ENCODE measurements around the gene BLVRA. TPM values are rescaled to one million over a fixed set of nuclear protein-coding genes. Genes with fewer than 3 reads are reported as not detected.

BLVRA gene
- total RNA-seq, 2 donors from 2014 or later, result 29.6 to 54.8 TPM

- Histone ChIP-seq H3K36me3 (peaks cover 39% of the 10 kb centered on the region), H3K27me3 (no peaks in the 10 kb centered on the region), H3K27ac (no peak overlapping the region), H3K9me3 (no peaks in the 10 kb centered on the region), H3K4me3 (no peak overlapping the region), H3K4me1 (no peaks in the 10 kb centered on the region)
- no peak for TF ChIP-seq CTCF (IDR thresholded peaks at IDR 0.05)
- no peak for DNase-seq (ENCODE audit: low spot score)
Observed at GRCh38 chr7:43790006-43790405, 31.5 kb downstream of the BLVRA start.

GRCh38 chr7:43790834-43791233 lies 32.4 kb downstream of the BLVRA start:
- H3K36me3 ChIP-seq, result peaks cover 39% of the 10 kb centered on the region
- H3K27me3 ChIP-seq, result no peaks in the 10 kb centered on the region
- no peak overlapping the region for H3K27ac ChIP-seq
- no peak for TF ChIP-seq CTCF (IDR thresholded peaks at IDR 0.05)
- no peak overlapping the region for H3K4me3 ChIP-seq
- H3K4me1 ChIP-seq, result no peaks in the 10 kb centered on the region
- no peaks in the 10 kb centered on the region for H3K9me3 ChIP-seq
- DNase-seq (ENCODE audit: low spot score), result no peak

- Histone ChIP-seq H3K4me1 (no peaks in the 10 kb centered on the region), H3K9me3 (no peaks in the 10 kb centered on the region), H3K27ac (no peak overlapping the region), H3K27me3 (no peaks in the 10 kb centered on the region), H3K36me3 (peaks cover 39% of the 10 kb centered on the region), H3K4me3 (no peak overlapping the region)
- no peak for TF ChIP-seq CTCF (IDR thresholded peaks at IDR 0.05)
- no peak for DNase-seq (ENCODE audit: low spot score)
Observed at GRCh38 chr7:43791665-43792064, 33.2 kb downstream of the BLVRA start.

GRCh38 chr7:43792471-43793150 lies 34.1 kb downstream of the BLVRA start:
- Histone ChIP-seq H3K4me3 (no peak overlapping the region), H3K9me3 (no peaks in the 10 kb centered on the region), H3K4me1 (no peaks in the 10 kb centered on the region), H3K27me3 (no peaks in the 10 kb centered on the region), H3K27ac (no peak overlapping the region), H3K36me3 (peaks cover 39% of the 10 kb centered on the region)
- no peak for TF ChIP-seq CTCF (IDR thresholded peaks at IDR 0.05)
- DNase-seq (ENCODE audit: low spot score), result no peak

GRCh38 chr7:43799605-43800004 lies 41.1 kb downstream of the BLVRA start:
- Histone ChIP-seq H3K4me3 (no peak overlapping the region), H3K9me3 (no peaks in the 10 kb centered on the region), H3K36me3 (peaks cover 32% of the 10 kb centered on the region), H3K4me1 (no peaks in the 10 kb centered on the region), H3K27me3 (no peaks in the 10 kb centered on the region), H3K27ac (no peak overlapping the region)
- TF ChIP-seq CTCF (IDR thresholded peaks at IDR 0.05), result no peak
- DNase-seq (ENCODE audit: low spot score), result no peak

- no peak for TF ChIP-seq CTCF (IDR thresholded peaks at IDR 0.05)
- Histone ChIP-seq H3K4me3 (no peak overlapping the region), H3K27ac (no peak overlapping the region), H3K9me3 (no peaks in the 10 kb centered on the region), H3K27me3 (no peaks in the 10 kb centered on the region), H3K36me3 (peaks cover 62% of the 10 kb centered on the region), H3K4me1 (no peaks in the 10 kb centered on the region)
- DNase-seq (ENCODE audit: low spot score), result no peak
Observed at GRCh38 chr7:43803865-43804264, 45.4 kb downstream of the BLVRA start.
